ENCODE results near the gene KIAA1549. TPM values are rescaled to one million over a fixed set of nuclear protein-coding genes. Genes with fewer than 3 reads are reported as not detected.
"Not testable (repeated sequence)": the region's sequence is repeated elsewhere in the genome, so short reads cannot be mapped to it uniquely, and the experiment has no call there.

Gene KIAA1549
- under 1 TPM; 0.39 to 0.47 TPM for total RNA-seq
- polyA plus RNA-seq = not detected
- total RNA-seq = 0 to 3.2 (median 1.3) reads per million in 6 experiments

- ATAC-seq = peak; percentile 74 to 81
- POLR2A ChIA-PET = interaction anchor here (1.0 to 2.1 kb wide), 2 partner anchors 78 to 95 kb away, joined by 3 to 11 read pairs; no protein-coding TSS in a partner anchor
- peak in 9 of 10 donors; percentile 13 to 45 (median 33) for DNase-seq
- H3K4me1 Mint-ChIP-seq = peaks cover 13 to 21% (median 14%) of the 10 kb centered on the region in 4 donors
- H3K27ac Mint-ChIP-seq = peak within 1 kb of the TSS in 9 of 10 donors; percentile 42 to 91 (median 71)
- peaks cover 16 to 46% (median 24%) of the 10 kb centered on the region in 5 donors for H3K27me3 Mint-ChIP-seq
- H3K4me3 Mint-ChIP-seq = peak within 1 kb of the TSS; percentile 87 to 94 (median 91)
- no peaks in the 10 kb centered on the region for H3K9me3 Mint-ChIP-seq
- no peaks in the 10 kb centered on the region for H3K36me3 Mint-ChIP-seq
Measured at GRCh38 chr7:138981332-138982203, at the start of gene KIAA1549. TSS of gene KIAA1549 (minus strand) at chr7:138981389. CDS start at chr7:138981269, 120 bp downstream.

GRCh38 chr7:139029353-139029752 is 48.2 kb upstream of the KIAA1549 start:
- H3K4me3 Mint-ChIP-seq = no peak overlapping the region
- ATAC-seq (no peak), DNase-seq (no peak)
- no peaks in the 10 kb centered on the region for H3K9me3 Mint-ChIP-seq
- H3K36me3 Mint-ChIP-seq = no peaks in the 10 kb centered on the region
- H3K4me1 Mint-ChIP-seq = no peaks in the 10 kb centered on the region
- POLR2A ChIA-PET = no interaction called here
- H3K27ac Mint-ChIP-seq = peak overlapping the region in 1 of 10 donors; percentile 36
- peaks cover 0 to 1% (median 0%) of the 10 kb centered on the region in 5 donors for H3K27me3 Mint-ChIP-seq

GRCh38 chr7:139026551-139026950 is 45.4 kb upstream of the KIAA1549 start:
- no peak for ATAC-seq
- Mint-ChIP-seq H3K27me3 (peaks cover 0 to 1% (median 0%) of the 10 kb centered on the region in 5 donors), H3K9me3 (no peaks in the 10 kb centered on the region), H3K4me3 (no peak overlapping the region), H3K36me3 (no peaks in the 10 kb centered on the region), H3K27ac (peak overlapping the region in 2 of 10 donors; percentile 22 to 49), H3K4me1 (no peaks in the 10 kb centered on the region)
- POLR2A ChIA-PET = no interaction called here
- DNase-seq = no peak

GRCh38 chr7:139025861-139026260 is 44.7 kb upstream of the KIAA1549 start:
- DNase-seq, H3K27ac Mint-ChIP-seq, ATAC-seq, POLR2A ChIA-PET, H3K27me3 Mint-ChIP-seq, H3K4me3 Mint-ChIP-seq, H3K4me1 Mint-ChIP-seq, H3K9me3 Mint-ChIP-seq, H3K36me3 Mint-ChIP-seq: not testable (repeated sequence)

- H3K9me3 Mint-ChIP-seq = no peaks in the 10 kb centered on the region
- ATAC-seq (no peak), DNase-seq (no peak)
- no peaks in the 10 kb centered on the region for H3K27me3 Mint-ChIP-seq
- H3K36me3 Mint-ChIP-seq = no peaks in the 10 kb centered on the region
- no peak overlapping the region for H3K4me3 Mint-ChIP-seq
- no peak overlapping the region for H3K27ac Mint-ChIP-seq
- H3K4me1 Mint-ChIP-seq = peaks cover 0 to 2% (median 0%) of the 10 kb centered on the region in 4 donors
- POLR2A ChIA-PET = interaction anchor here (0.7 kb wide), 1 partner anchor 55 kb away, joined by 4 read pairs; no protein-coding TSS in a partner anchor
Measured at GRCh38 chr7:139023076-139023475, 41.9 kb upstream of the KIAA1549 start.

- Mint-ChIP-seq H3K9me3 (no peaks in the 10 kb centered on the region), H3K36me3 (no peaks in the 10 kb centered on the region), H3K4me1 (peaks cover 0 to 2% (median 2%) of the 10 kb centered on the region in 4 donors), H3K4me3 (no peak overlapping the region), H3K27me3 (no peaks in the 10 kb centered on the region), H3K27ac (no peak overlapping the region)
- POLR2A ChIA-PET = interaction anchor here (0.7 kb wide), 1 partner anchor 56 kb away, joined by 4 read pairs; no protein-coding TSS in a partner anchor
- ATAC-seq (no peak), DNase-seq (no peak)
Measured at GRCh38 chr7:139022286-139022685, 41.1 kb upstream of the KIAA1549 start.

- Mint-ChIP-seq H3K27ac (no peak overlapping the region), H3K9me3 (no peaks in the 10 kb centered on the region), H3K4me3 (no peak overlapping the region), H3K27me3 (peaks cover 0 to 5% (median 1%) of the 10 kb centered on the region in 5 donors), H3K36me3 (no peaks in the 10 kb centered on the region), H3K4me1 (peaks cover 0 to 7% (median 7%) of the 10 kb centered on the region in 4 donors)
- DNase-seq (no peak), ATAC-seq (no peak)
- POLR2A ChIA-PET = interaction anchor here (1.1 to 2.5 kb wide), 3 partner anchors 10 to 241 kb away, joined by 3 to 10 read pairs (median 9); no protein-coding TSS in a partner anchor
Measured at GRCh38 chr7:139018910-139019309, 37.7 kb upstream of the KIAA1549 start.

GRCh38 chr7:139016931-139017511 is 35.8 kb upstream of the KIAA1549 start:
- ATAC-seq (peak; percentile 97 to 99), DNase-seq (peak; percentile 26 to 81 (median 57))
- Mint-ChIP-seq H3K27ac (no peak overlapping the region), H3K4me3 (no peak overlapping the region), H3K36me3 (no peaks in the 10 kb centered on the region), H3K9me3 (no peaks in the 10 kb centered on the region), H3K4me1 (peaks cover 0 to 7% (median 7%) of the 10 kb centered on the region in 4 donors), H3K27me3 (peaks cover 0 to 7% (median 2%) of the 10 kb centered on the region in 5 donors)
- POLR2A ChIA-PET = interaction anchor here (0.9 to 2.5 kb wide), 6 partner anchors 55 to 131 kb away, joined by 4 to 9 read pairs (median 4); no protein-coding TSS in a partner anchor

GRCh38 chr7:139011373-139011772 is 30.2 kb upstream of the KIAA1549 start:
- POLR2A ChIA-PET = no interaction called here
- ATAC-seq = no peak
- Mint-ChIP-seq H3K9me3 (no peaks in the 10 kb centered on the region), H3K27ac (no peak overlapping the region), H3K4me3 (no peak overlapping the region), H3K36me3 (no peaks in the 10 kb centered on the region), H3K4me1 (no peaks in the 10 kb centered on the region), H3K27me3 (peaks cover 0 to 6% (median 2%) of the 10 kb centered on the region in 5 donors)
- DNase-seq = no peak

GRCh38 chr7:139004321-139005090 is 23.3 kb upstream of the KIAA1549 start:
- Mint-ChIP-seq H3K4me3 (no peak overlapping the region), H3K4me1 (peaks cover 0 to 2% (median under 1%) of the 10 kb centered on the region in 4 donors), H3K9me3 (peaks cover 0 to 25% (median 8%) of the 10 kb centered on the region in 9 donors), H3K36me3 (peaks cover 0 to 13% (median 5%) of the 10 kb centered on the region in 3 donors), H3K27ac (no peak overlapping the region), H3K27me3 (no peaks in the 10 kb centered on the region)
- DNase-seq = peak in 1 of 10 donors; percentile 14
- ATAC-seq = no peak
- POLR2A ChIA-PET = no interaction called here

GRCh38 chr7:138999414-138999813 is 18.2 kb upstream of the KIAA1549 start:
- Mint-ChIP-seq H3K4me3 (no peak overlapping the region), H3K36me3 (peaks cover 0 to 11% (median 5%) of the 10 kb centered on the region in 3 donors), H3K27ac (no peak overlapping the region), H3K4me1 (peaks cover 0 to 5% (median 3%) of the 10 kb centered on the region in 4 donors), H3K27me3 (peaks cover 0 to 3% (median 0%) of the 10 kb centered on the region in 5 donors), H3K9me3 (peaks cover 0 to 12% (median 2%) of the 10 kb centered on the region in 9 donors)
- DNase-seq (peak in 1 of 10 donors; percentile 11), ATAC-seq (no peak)
- POLR2A ChIA-PET = no interaction called here

- POLR2A ChIA-PET = no interaction called here
- ATAC-seq (no peak), DNase-seq (no peak)
- H3K4me3 Mint-ChIP-seq = no peak overlapping the region
- peaks cover 0 to 4% (median 0%) of the 10 kb centered on the region in 3 donors for H3K36me3 Mint-ChIP-seq
- H3K27ac Mint-ChIP-seq = no peak overlapping the region
- no peaks in the 10 kb centered on the region for H3K4me1 Mint-ChIP-seq
- H3K27me3 Mint-ChIP-seq = peaks cover 0 to 24% (median 4%) of the 10 kb centered on the region in 5 donors
- peaks cover 0 to 5% (median 0%) of the 10 kb centered on the region in 9 donors for H3K9me3 Mint-ChIP-seq
Measured at GRCh38 chr7:138992052-138992531, 10.9 kb upstream of the KIAA1549 start.
